Measurements from ENCODE around the gene NUDT4.

DNA sequence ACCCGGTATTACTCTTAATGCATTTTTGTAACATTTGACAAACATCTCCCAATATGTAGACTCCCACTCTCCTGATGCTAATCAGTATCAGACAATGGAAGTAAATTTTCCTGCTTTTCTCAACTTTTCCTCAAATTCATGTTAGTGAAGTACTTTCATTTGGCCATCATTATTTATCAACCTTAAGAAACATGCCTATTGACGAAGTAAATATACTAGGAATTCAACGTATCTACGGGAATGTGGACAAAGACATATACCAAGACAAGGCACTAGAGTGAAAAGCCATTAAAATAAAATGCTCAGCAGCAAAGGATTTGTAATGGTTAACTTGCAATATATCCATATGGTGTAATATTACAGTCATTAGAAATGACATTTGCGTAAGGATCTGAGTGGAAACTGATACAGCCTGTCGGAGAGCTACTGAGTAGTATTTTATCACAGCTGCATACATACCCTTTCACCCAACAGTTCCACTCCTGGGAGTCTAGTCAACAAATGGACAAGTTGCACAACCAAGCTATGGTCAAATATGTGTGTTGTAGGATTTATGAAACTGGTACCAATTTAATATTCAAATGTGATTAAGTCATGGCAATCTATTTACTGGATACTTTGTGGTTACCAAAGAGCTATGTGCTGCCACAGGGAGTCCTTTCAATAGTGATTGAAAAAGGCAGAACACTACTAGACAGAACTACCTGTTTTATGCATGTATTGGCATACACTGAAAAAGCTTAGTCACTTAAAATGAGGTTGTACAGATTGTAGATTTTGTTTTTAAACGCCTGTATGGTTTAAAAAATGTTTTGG is 26.5 kb downstream of the NUDT4 start:
- TF ChIP-seq, protein P1, sequence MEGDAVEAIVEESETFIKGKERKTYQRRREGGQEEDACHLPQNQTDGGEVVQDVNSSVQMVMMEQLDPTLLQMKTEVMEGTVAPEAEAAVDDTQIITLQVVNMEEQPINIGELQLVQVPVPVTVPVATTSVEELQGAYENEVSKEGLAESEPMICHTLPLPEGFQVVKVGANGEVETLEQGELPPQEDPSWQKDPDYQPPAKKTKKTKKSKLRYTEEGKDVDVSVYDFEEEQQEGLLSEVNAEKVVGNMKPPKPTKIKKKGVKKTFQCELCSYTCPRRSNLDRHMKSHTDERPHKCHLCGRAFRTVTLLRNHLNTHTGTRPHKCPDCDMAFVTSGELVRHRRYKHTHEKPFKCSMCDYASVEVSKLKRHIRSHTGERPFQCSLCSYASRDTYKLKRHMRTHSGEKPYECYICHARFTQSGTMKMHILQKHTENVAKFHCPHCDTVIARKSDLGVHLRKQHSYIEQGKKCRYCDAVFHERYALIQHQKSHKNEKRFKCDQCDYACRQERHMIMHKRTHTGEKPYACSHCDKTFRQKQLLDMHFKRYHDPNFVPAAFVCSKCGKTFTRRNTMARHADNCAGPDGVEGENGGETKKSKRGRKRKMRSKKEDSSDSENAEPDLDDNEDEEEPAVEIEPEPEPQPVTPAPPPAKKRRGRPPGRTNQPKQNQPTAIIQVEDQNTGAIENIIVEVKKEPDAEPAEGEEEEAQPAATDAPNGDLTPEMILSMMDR (IDR thresholded peaks at IDR 0.05) = no peak
- TF ChIP-seq POLR2A (IDR thresholded peaks at IDR 0.05) = no peak
